IPS-20b (cell line): ENCODE measurements around the gene NRDE2.
A peak's percentile ranks its signal among the peaks of the same experiment; 100 is the strongest.

Source experiments
- H3K27ac ChIP-seq: one replicate; pipeline ENCODE4 v1.5.1; 2013; ENCODE audit warnings: low read length
- H3K27me3 ChIP-seq: 2 replicates; pipeline ENCODE4 v1.6.1; 2013; ENCODE audit warnings: mild to moderate bottlenecking, low read length, inconsistent platforms; ENCODE audit not compliant: insufficient read depth
- H3K36me3 ChIP-seq: 2 replicates; pipeline ENCODE4 v1.6.1; 2013; ENCODE audit warnings: low read depth, mild to moderate bottlenecking, inconsistent platforms, low read length, moderate library complexity; ENCODE audit not compliant: insufficient read depth
- H3K4me1 ChIP-seq: 2 replicates; pipeline ENCODE4 v1.6.1; 2013; ENCODE audit warnings: mild to moderate bottlenecking, control low read depth, inconsistent platforms, low read length, moderate library complexity; ENCODE audit not compliant: insufficient read depth
- H3K4me3 ChIP-seq: 2 replicates; pipeline ENCODE4 v1.5.1; 2013; ENCODE audit warnings: mild to moderate bottlenecking, low read length, inconsistent platforms
- H3K9ac ChIP-seq: 2 replicates; pipeline ENCODE4 v1.6.1; 2013; ENCODE audit warnings: low read depth, mild to moderate bottlenecking, inconsistent platforms, low read length, moderate library complexity
- H3K9me3 ChIP-seq: 2 replicates; pipeline ENCODE4 v1.6.1; 2013; ENCODE audit warnings: mild to moderate bottlenecking, low read depth, low read length, inconsistent platforms; ENCODE audit not compliant: insufficient read depth

NRDE2 gene

GRCh38 chr14:90275820-90276219 is 55.9 kb downstream of the NRDE2 start:
- Histone ChIP-seq H3K4me1 (no peaks in the 10 kb centered on the region), H3K36me3 (peaks cover 57% of the 10 kb centered on the region), H3K9me3 (no peaks in the 10 kb centered on the region), H3K27ac (no peak overlapping the region), H3K4me3 (no peak overlapping the region), H3K27me3 (no peaks in the 10 kb centered on the region), H3K9ac (no peak overlapping the region)

GRCh38 chr14:90275458-90275814 is 56.3 kb downstream of the NRDE2 start:
- Histone ChIP-seq H3K9me3 (no peaks in the 10 kb centered on the region), H3K27me3 (no peaks in the 10 kb centered on the region), H3K4me3 (no peak overlapping the region), H3K27ac (no peak overlapping the region), H3K4me1 (no peaks in the 10 kb centered on the region), H3K9ac (no peak overlapping the region), H3K36me3 (peaks cover 61% of the 10 kb centered on the region)

GRCh38 chr14:90274808-90275457 is 56.8 kb downstream of the NRDE2 start:
- H3K4me3 ChIP-seq: no peak overlapping the region
- no peaks in the 10 kb centered on the region for H3K4me1 ChIP-seq
- H3K9ac ChIP-seq: no peak overlapping the region
- peaks cover 66% of the 10 kb centered on the region for H3K36me3 ChIP-seq
- no peaks in the 10 kb centered on the region for H3K27me3 ChIP-seq
- no peaks in the 10 kb centered on the region for H3K9me3 ChIP-seq
- H3K27ac ChIP-seq: no peak overlapping the region

- Histone ChIP-seq H3K9ac (no peak overlapping the region), H3K27me3 (no peaks in the 10 kb centered on the region), H3K9me3 (no peaks in the 10 kb centered on the region), H3K4me3 (no peak overlapping the region), H3K27ac (no peak overlapping the region), H3K4me1 (no peaks in the 10 kb centered on the region), H3K36me3 (peaks cover 71% of the 10 kb centered on the region)
Measured at GRCh38 chr14:90274019-90274418, 57.7 kb downstream of the NRDE2 start.

- Histone ChIP-seq H3K27ac (no peak overlapping the region), H3K27me3 (no peaks in the 10 kb centered on the region), H3K36me3 (peaks cover 71% of the 10 kb centered on the region), H3K9ac (no peak overlapping the region), H3K4me3 (no peak overlapping the region), H3K9me3 (no peaks in the 10 kb centered on the region), H3K4me1 (no peaks in the 10 kb centered on the region)
Measured at GRCh38 chr14:90273532-90273931, 58.2 kb downstream of the NRDE2 start.

GRCh38 chr14:90272523-90272922 is 59.2 kb downstream of the NRDE2 start:
- Histone ChIP-seq H3K27me3 (no peaks in the 10 kb centered on the region), H3K9ac (no peak overlapping the region), H3K9me3 (no peaks in the 10 kb centered on the region), H3K27ac (no peak overlapping the region), H3K36me3 (peaks cover 77% of the 10 kb centered on the region), H3K4me3 (no peak overlapping the region), H3K4me1 (no peaks in the 10 kb centered on the region)

GRCh38 chr14:90268420-90268819 is 63.3 kb downstream of the NRDE2 start:
- Histone ChIP-seq H3K9me3 (no peaks in the 10 kb centered on the region), H3K9ac (no peak overlapping the region), H3K27ac (no peak overlapping the region), H3K36me3 (peaks cover 95% of the 10 kb centered on the region), H3K4me1 (no peaks in the 10 kb centered on the region), H3K4me3 (no peak overlapping the region), H3K27me3 (no peaks in the 10 kb centered on the region)

GRCh38 chr14:90266441-90267154 is 65.1 kb downstream of the NRDE2 start:
- Histone ChIP-seq H3K27ac (no peak overlapping the region), H3K9me3 (no peaks in the 10 kb centered on the region), H3K4me3 (no peak overlapping the region), H3K27me3 (no peaks in the 10 kb centered on the region), H3K36me3 (peaks cover 95% of the 10 kb centered on the region), H3K4me1 (no peaks in the 10 kb centered on the region), H3K9ac (no peak overlapping the region)

GRCh38 chr14:90263748-90264449 is 67.8 kb downstream of the NRDE2 start:
- Histone ChIP-seq H3K27ac (no peak overlapping the region), H3K27me3 (no peaks in the 10 kb centered on the region), H3K36me3 (peaks cover 93% of the 10 kb centered on the region), H3K9ac (no peak overlapping the region), H3K4me3 (no peak overlapping the region), H3K4me1 (no peaks in the 10 kb centered on the region), H3K9me3 (no peaks in the 10 kb centered on the region)

GRCh38 chr14:90256354-90257131 is 75.2 kb downstream of the NRDE2 start, which contains the start of gene PSMC1:
PSMC1 (plus strand) TSS chr14:90256553; CDS start chr14:90256598, 45 bp downstream.
- Histone ChIP-seq H3K4me1 (0 out of 2 replicates have a peak, but pooled peaks cover 4% of the 10 kb centered on the region), H3K4me3 (peak within 1 kb of the TSS; percentile 95), H3K27ac (peak within 1 kb of the TSS; percentile 65), H3K36me3 (peaks cover 32% of the 10 kb centered on the region), H3K9me3 (no peaks in the 10 kb centered on the region), H3K9ac (peak within 1 kb of the TSS; percentile 93), H3K27me3 (peaks cover 27% of the 10 kb centered on the region)

- no peak overlapping the region for H3K27ac ChIP-seq
- peaks cover 27% of the 10 kb centered on the region for H3K27me3 ChIP-seq
- H3K4me3 ChIP-seq: peak overlapping the region; percentile 95
- peak overlapping the region; percentile 93; the same call in 1 of the 2 replicates for H3K9ac ChIP-seq
- no peaks in the 10 kb centered on the region for H3K9me3 ChIP-seq
- peaks cover 25% of the 10 kb centered on the region for H3K36me3 ChIP-seq
- H3K4me1 ChIP-seq: 0 out of 2 replicates have a peak, but pooled peaks cover 4% of the 10 kb centered on the region
Measured at GRCh38 chr14:90255871-90256270, 75.9 kb downstream of the NRDE2 start.
